PFSK-1 (cell line): ENCODE measurements around the gene PAX2.

Experiments
- FOXP2 ChIP-seq: optimal IDR thresholded peaks from 2 replicates; pipeline ENCODE3; 2011; ENCODE audit warnings: borderline replicate concordance, control low read depth, inconsistent platforms; ENCODE audit not compliant: insufficient read depth; ENCODE audit errors: extremely low read length, extremely low read depth
- POLR2AphosphoS5 ChIP-seq: IDR thresholded peaks from 2 replicates; pipeline ENCODE4 v1.6.1; 2012; ENCODE audit warnings: low read depth, mild to moderate bottlenecking, control low read depth, low read length, moderate library complexity
- REST ChIP-seq, 2 experiments: IDR thresholded peaks; 2 replicates each; pipeline versions ENCODE4 v1.6.1 to v1.8.0; 2011 to 2012; ENCODE audit warnings: low read depth in 2 of 2, low read length in 2 of 2, control low read depth in 1 of 2, inconsistent platforms in 1 of 2, mild to moderate bottlenecking in 1 of 2, moderate library complexity in 1 of 2; ENCODE audit not compliant: insufficient read depth in 1 of 2
- SIN3A ChIP-seq: IDR thresholded peaks from 2 replicates; pipeline ENCODE4 v1.6.1; 2012; ENCODE audit warnings: mild to moderate bottlenecking, low read length, moderate library complexity, borderline replicate concordance; ENCODE audit not compliant: insufficient read depth
- TAF1 ChIP-seq: IDR thresholded peaks from 2 replicates; pipeline ENCODE4 v1.6.1; 2012; ENCODE audit warnings: low read length, control low read depth, borderline replicate concordance; ENCODE audit not compliant: insufficient read depth

The PAX2 gene

DNA sequence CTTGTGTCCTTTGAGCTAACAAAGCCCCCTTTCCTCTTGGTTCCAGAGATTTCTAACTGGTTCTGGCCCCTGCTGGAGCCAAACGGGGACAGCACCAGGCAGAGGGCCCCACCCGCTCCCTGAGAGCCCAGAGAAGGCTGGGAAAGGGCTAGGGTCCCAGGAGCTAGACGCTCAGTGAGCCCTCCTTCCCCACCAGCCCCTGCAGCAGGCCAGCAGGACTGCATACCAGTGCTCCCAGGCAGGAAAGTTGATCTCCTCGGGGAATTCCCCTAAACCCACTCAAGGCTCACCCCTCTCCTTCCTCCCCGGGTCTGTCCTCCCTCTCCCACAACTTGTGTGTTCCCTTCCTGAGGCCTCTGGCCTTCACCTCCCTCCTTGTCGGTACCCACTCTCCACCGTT is 47.7 kb downstream of the PAX2 start:
- TF ChIP-seq POLR2AphosphoS5 = no peak
- TF ChIP-seq SIN3A = no peak
- no peak for TF ChIP-seq FOXP2
- TF ChIP-seq REST (IDR thresholded peaks at IDR 0.05; ENCODE audit: insufficient read depth in 1 of 2, low read depth in 2 of 2, low read length in 2 of 2) = no peak
- TF ChIP-seq TAF1 = no peak

DNA sequence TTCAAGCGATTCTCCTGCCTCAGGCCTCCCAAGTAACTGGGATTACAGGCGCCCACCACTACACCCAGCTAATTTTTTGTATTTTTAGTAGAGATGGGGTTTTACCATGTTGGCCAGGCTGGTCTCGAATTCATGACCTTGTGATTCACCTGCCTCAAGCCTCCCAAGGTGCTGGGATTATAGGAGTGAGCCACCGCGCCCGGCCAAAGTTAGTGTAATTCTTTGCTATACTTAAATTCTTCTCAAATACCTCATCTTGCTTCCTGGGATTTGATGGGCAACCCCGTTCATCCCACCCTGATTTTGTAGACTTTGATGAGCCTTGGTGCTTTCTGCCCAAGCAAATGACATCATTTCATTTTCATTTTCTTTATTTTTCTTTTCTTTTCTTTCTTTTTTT is 54.5 kb downstream of the PAX2 start:
- TF ChIP-seq POLR2AphosphoS5 (no peak), TAF1 (no peak), FOXP2 (no peak), SIN3A (no peak)

GRCh38 chr10:100800931-100801330 is 55.5 kb downstream of the PAX2 start:
- TF ChIP-seq REST (IDR thresholded peaks at IDR 0.05; ENCODE audit: insufficient read depth in 1 of 2, low read depth in 2 of 2, low read length in 2 of 2) (no peak), SIN3A (no peak), TAF1 (no peak)

DNA sequence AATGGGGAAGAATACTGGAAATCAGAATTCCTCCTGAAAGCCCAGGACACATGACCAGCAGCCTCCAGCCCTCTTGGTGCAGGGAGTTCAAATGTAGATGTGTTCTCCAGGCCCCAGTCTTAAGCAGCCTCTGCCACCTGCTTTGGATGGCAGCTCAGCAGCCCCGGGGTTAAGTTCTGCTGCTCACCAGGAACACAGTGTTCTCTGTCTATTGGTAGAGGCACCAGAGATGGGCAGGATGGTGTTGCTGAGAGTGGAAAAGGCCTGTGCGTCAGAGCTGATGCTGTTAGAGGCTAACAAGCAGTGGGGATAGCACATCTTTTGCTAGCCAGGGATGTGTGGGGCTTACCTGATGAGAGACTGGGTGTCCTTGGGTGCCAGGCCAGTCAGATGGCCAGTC is 56.8 kb downstream of the PAX2 start:
- TF ChIP-seq TAF1 (no peak), FOXP2 (no peak)

- no peak for TF ChIP-seq POLR2AphosphoS5
- TF ChIP-seq REST (IDR thresholded peaks at IDR 0.05; ENCODE audit: insufficient read depth in 1 of 2, low read depth in 2 of 2, low read length in 2 of 2) = no peak
- TF ChIP-seq SIN3A = no peak
- no peak for TF ChIP-seq TAF1
- no peak for TF ChIP-seq FOXP2
Observed at GRCh38 chr10:100802607-100803006, 57.2 kb downstream of the PAX2 start.

DNA sequence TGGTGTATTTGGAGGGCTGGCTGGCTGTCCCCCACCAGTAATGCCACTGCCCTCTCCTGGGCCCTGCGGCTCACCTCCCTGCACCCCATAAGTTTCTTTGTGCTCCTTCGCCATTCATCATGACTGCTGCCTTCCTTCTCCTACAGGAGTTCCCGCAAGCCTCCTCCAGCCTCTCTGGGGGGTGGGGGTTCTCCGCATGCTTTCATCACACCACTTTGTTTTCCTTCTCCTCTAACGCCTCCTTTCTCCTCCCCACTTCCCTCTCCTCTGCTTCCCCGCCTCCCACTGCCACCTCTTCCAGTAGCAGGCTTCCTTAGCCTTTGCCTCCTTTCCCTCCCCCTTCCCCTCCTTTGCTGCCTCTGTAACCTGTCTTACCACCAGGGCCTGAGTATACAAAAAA is 58.1 kb downstream of the PAX2 start:
- TF ChIP-seq TAF1 = no peak
- no peak for TF ChIP-seq POLR2AphosphoS5

- TF ChIP-seq TAF1 (no peak), REST (IDR thresholded peaks at IDR 0.05; ENCODE audit: insufficient read depth in 1 of 2, low read depth in 2 of 2, low read length in 2 of 2) (no peak), POLR2AphosphoS5 (no peak), FOXP2 (no peak), SIN3A (no peak)
Observed at GRCh38 chr10:100803908-100804307, 58.5 kb downstream of the PAX2 start.
